ENCODE results near the gene ADAM10.

Gene ADAM10

DNA sequence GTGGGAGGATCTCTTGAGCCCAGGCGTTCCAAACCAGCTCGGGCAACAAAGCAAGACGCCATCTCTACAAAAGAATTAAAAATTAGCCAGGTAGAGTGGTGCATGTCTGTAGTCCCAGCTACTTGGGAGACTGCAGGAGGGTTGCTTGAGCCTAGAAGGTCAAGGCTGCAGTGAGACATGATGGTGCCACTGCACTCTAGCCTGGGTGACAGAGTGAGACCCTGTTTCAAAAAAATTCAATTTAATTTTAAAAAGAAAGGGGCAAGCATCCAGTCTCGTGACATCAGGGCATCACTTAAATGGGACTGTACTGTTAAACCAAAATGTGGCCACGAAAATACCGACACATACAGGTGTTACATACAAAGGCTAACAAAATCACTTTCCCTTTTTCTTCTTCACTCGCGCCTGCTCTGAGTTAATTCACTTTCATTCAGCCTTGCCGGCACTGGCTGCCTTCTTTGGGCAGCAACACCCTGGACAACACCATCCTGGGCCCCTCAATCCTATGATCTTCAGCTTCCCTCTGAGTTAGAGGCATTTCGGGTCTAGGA, 196.1 kb downstream of the ADAM10 start:
- no peak for DNase-seq (ENCODE audit: low read depth in 2 of 2)

DNA sequence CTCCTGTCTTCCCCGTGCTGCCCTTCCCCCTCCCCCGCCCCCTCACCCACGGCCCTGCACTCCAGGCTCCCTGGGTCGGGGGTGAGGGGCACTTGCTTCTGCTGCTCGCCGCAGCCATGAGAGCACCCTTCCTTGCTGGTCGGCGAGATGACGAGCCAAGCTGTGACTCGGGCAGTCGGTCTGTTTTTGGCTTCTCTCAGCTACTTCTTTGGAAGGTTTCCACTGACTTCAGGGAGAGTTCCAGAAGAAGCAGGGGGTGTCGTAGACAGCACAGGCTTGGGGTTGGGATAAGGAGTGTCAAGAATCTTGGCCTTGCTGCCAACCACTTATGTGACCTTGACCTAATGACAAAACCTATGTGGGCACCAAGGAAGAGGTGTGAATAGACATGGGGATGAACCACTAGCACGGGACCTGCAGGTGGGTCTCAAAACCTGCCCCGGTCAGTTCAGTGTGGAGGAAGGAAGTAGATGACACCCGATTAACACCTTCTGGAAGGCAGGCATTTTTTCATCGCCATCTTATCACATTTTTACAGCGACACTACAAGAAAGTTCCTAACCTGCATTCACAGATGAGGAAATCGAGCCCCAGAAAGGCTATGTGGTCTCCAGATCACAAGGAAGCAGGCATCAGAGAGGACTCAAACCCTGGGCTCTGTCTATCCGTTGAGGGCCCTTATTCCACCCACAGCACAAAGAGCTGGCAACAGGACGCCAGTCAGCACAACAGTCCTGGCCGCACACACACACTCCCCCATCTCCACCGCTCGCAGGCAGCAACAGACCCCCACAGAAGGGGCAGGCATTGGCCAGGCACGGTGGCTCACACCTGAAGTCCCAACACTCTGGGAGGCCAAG, 196.8 kb downstream of the ADAM10 start:
- no peak for DNase-seq (ENCODE audit: low read depth in 2 of 2)

DNA sequence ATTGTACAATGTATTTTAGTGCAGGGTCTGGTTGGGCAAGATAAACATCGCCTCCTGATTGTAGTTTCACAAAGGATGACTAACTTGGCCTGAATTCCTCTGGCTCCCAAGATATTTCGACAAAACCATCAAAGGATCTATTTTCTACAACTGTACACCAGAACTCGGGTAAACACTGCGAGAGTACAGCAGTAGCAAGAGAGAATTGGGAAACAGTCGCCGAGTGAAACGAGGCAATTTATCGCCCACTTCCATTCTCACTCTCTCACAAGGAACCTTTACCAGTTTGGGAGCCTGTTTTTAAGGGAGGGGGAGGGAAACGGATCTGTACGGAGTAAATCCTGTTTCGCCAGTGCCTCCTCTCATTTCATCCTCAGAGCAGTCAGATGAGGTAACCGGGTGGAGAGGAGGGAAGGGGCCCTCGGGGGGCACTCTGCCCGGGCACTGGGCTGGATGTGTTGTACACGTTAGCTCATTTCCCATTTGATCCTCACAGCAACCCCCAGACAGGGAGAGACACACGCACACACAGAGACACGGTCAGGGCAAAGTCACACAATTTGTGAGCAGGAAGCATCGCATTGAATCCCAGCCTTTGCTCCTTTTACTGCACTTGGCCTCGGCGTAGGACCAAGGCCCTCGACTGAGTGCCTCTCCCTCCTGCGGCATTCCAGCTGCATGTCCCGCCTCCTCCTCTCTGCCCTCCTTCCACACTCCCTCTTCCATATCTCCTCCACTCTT, 197.6 kb downstream of the ADAM10 start:
- no peak for DNase-seq (ENCODE audit: low read depth in 2 of 2)

DNA sequence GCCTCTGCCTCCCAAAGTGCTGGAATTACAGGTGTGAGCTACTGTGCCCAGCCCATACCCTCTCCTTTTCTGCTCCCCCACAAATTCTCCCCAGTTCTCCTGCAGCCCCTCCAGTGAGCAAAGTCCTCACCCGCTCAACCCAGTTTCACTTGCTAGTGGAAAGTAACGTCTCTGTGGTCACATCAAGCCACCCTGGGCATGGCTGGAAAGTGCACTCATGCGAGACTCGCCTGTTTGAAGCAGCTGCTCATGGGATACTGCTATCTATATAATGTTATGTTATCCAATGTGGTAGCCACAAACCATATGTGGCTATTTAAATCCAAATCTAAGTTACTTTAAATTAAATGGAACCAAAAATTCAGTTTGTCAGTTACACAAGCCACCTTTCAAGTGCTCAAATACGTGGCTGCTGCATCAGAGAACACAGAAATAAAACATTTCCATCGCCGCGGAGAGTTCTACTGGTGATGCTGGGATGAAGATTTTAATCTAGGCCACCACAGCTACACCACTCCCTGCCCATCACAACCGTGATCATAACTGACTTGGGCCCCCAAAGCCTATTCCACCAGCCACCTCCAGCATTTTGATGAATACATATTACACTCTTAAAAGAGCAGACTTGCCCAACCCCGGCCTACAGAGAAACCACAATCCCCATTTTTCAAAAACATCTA, 198.3 kb downstream of the ADAM10 start:
- DNase-seq (ENCODE audit: low read depth in 2 of 2), result no peak

DNA sequence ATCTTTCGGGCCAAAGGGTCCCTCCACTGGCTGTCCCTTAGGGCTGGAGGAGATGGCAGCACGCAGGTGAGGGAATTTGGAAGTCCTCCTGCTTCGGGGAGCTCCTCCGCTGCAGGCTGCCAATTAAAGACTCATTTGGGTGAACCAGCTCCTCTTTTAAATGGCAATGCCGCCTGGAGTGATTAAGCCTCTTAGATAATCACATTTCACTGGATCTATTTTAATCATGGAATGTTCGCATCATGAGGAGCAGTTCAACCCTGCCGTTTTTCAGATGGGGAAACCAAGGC, 199.8 kb downstream of the ADAM10 start:
- no peak for DNase-seq (ENCODE audit: low read depth in 2 of 2)

DNA sequence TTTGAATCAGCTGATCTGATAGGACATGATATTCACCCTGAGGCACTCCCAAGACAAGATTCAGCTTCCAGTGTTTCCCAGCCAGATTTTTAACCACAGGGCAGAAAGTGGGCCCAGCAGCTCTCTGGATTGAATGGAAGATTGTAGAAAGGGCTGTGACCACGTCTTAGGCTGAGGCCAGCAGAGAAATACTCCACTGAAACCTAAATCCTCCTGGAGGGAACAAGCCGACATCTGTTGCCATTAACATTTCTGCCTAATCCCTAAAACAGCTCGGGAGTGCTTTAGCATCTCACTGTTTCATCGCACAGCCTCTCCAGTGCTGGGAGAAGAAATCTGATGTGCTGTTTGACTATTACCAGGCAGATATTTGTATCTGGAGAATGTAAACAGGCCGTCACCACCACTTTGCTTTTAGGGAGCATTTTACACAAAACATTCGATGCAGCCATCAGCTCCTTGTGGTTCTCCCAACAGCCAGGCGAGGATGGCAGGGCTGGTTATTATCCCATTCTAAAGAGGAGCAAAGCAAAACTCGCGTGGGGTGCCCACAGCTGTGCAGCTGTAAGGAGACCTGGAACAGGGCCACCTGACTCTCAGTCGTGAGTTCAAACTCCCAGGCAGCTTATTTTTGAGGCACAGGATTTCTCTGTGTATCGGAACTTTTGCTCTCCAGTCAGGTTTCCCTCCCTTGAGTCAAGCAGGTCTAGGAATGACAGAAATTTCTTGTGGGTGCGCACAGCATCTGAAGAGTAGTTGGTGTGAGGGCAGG, 200.3 kb downstream of the ADAM10 start:
- no peak for DNase-seq (ENCODE audit: low read depth in 2 of 2)

DNA sequence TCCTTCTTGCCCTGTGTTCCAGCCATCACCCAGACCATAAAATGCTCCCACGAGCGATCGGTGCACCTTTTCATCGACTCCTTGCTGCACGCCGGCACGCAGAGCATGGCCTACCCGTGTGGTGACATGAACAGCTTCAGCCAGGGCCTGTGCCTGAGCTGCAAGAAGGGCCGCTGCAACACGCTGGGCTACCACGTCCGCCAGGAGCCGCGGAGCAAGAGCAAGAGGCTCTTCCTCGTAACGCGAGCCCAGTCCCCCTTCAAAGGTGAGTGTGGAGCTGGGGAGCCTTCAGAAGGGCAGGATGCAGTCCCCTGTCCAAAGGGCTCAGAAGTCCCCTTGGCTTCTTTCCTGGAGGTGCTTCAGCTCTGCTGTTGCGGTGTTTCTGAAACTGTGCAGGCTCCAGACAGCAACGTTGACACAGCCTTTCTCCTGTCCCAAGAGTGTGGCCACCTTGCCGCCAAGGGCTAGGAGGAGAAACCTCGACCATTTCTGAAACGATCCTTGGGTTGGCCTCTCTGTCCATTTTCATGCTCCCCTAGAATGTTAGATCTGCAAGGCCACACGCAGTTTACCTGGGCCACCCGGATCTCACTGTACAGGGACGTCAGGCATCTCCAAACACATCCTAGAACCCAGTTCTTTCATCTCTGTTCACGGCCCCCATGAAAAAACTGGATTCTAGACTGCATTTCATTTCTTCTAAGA, 201.0 kb downstream of the ADAM10 start:
- DNase-seq (ENCODE audit: low read depth in 2 of 2), result no peak

DNA sequence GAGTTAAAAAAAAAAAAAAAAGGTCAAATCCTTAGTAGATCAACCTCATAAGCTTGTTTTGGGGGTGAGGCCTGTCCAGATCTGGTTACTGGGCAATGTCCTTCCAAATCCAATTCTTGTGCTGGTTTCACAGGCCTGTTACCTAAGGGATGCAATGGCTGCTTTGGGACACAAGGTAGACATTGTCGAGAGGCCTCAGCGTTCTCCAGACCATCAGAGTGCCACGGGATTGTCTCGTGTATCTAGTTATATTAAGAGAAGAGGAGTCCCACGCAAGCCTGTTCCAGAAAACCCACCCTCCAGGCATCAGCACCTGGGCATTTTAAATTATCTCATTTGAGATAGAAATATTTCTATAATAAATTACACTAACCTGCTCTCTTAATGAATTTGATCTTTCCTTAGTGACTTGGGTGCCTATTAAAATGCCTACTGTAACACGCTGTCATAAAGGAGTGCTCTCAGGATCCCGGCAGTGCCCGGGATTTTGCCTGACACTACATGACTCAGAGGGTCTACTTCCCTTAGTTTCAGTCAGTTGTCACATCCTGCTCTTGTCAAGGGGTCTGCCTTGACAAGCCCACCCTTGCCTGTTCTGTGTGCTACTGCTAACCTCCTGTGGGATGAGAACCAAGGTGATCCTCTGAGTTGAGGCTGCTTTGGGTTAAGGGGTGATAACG, 201.7 kb downstream of the ADAM10 start:
- no peak for DNase-seq (ENCODE audit: low read depth in 2 of 2)

DNA sequence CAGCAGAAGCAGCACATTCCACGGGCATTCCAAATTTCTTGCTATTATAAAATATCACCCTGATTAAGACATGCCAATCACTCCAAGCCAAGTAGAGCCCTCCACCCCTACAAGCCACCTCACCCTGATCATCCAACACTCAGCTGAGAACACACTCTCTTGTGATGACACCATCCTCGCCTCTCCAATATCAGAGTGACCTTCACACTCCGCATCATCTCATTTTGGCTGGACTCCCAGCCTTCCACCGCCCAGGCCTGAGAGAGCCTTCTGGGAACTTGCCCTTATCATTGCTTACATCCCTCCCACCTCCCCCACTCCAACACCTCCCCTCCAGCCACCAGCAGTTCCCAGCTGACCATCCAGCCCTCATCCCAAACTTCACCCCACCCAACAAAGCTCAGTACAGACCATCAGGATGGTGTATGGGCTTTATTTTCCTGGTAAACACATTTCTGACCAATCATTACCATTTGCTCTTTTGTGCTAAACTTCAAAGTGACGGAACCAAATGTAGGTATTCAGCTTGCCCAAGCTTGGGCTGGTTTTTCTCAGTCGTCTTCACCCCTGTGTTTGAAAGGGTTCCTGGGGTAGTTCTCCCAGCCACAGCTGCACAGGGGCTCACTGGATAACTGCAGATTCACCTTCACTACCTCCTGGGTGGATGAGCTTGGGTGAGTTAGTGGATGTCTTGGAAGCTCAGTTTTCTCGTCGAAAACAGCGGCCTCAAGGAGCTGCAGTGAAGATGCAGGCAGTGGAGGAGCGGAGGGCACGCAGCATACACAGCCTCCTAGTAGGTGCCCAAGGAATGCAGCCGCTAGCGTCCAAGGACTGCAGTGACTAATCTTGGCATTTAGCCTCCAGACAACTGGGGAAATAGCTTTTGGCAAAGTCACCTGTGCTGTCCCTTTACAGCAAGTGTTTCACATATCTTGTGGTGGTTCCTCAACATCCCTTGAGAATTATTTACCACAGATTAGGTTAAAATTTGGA, 202.6 kb downstream of the ADAM10 start:
- no peak for DNase-seq (ENCODE audit: low read depth in 2 of 2)

DNA sequence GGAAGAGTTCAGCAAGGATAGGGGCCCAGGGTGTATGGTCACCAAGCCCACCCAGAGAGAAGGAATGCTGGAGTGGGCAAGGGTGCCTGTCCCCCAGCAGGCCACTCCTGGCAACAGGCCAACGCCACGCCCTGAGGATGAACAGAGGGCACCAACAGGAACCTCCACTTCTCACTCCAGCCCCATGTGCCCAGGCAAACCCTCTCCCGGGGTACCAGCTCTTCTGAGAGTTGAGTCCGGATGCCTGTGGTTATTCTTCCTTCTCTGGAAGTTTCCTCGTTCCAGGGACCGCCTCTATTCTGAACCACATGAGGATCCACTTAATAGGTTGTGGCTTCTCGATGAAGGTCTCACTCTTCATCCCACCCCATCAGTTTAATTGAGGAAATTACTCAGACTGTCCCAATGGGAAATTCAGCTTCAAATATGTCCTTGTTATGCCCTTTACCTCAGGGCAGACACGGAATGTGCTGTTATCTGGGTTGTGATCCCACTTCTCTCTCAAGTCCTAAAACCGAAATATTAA, 203.4 kb downstream of the ADAM10 start:
- DNase-seq (ENCODE audit: low read depth in 2 of 2), result no peak

DNA sequence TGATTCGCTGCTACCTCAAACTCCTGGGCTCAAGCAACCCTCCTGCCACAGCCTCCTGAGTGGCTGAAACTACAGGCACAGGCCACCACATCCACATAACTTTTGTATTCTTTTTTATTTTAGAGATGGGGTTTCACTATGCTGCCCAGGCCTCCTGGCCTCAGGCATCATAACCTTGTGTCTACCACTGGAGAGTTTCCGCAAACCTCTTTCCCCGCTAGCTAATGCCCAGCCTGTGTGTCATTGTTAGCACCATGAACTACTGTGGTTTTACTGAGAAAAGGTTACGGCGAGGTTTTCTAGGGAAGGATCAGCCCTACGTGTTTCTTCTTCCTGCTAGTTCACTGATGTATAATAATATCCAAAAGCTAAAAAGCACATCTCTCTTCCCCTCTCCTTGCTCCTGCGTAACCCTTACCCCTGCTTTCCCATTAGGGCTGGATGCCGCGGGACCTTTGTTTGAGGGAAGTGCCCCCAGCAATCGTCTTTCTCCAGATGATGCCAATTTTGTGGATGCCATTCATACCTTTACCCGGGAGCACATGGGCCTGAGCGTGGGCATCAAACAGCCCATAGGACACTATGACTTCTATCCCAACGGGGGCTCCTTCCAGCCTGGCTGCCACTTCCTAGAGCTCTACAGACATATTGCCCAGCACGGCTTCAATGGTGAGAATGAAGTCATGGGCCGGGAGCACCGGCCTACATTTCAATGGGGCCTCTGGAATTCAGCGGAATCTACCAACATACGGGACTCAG, 204.0 kb downstream of the ADAM10 start:
- DNase-seq (ENCODE audit: low read depth in 2 of 2), result peak; percentile 32 to 41

DNA sequence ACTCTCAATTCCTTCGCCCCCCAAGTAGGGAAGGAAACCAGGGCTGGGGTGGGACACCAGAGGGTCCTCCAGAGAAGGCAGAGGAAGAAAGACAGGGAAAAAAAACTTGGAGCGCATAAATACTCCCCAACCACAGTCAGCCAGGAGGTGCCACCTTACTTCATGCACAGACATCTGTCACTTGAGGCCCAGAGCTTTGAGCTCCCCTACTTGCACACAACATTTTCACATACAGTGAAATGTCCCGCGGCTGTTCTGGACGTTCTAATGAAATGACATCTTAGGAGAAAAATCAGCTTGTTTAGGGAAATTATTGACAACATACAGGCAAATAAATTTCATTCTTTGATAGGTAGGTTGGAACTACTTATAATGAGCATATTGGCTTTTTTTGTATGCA, 204.8 kb downstream of the ADAM10 start:
- no peak for DNase-seq (ENCODE audit: low read depth in 2 of 2)

DNA sequence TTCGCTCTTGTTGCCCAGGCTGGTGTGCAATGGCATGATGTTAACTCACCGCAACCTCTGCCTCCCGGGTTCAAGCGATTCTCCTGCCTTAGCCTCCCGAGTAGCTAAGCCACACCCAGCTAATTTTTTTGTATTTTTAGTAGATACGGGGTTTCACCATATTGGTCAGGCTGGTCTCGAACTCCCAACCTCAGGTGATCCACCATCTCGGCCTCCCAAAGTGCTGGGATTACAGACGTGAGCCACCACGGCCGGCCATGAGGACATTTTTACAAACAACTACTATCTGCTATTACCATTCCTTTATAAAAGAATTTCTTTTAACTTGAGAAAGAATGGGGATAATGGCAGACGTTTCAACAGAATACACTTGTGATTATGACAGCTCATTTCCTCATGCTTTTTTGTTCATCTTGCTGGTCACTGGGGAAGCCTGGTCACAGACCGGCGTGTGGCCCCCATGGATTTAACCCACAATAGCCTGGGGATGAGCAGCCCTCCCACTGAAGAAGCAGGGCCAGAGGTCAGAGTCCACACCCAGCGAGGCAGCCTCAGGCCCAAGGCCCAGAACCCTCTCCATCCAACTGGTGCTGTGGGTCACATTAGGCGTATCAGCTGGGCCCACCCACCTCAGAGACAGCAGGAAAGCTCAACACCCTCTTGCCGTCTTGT, 205.7 kb downstream of the ADAM10 start:
- DNase-seq (ENCODE audit: low read depth in 2 of 2), result no peak

DNA sequence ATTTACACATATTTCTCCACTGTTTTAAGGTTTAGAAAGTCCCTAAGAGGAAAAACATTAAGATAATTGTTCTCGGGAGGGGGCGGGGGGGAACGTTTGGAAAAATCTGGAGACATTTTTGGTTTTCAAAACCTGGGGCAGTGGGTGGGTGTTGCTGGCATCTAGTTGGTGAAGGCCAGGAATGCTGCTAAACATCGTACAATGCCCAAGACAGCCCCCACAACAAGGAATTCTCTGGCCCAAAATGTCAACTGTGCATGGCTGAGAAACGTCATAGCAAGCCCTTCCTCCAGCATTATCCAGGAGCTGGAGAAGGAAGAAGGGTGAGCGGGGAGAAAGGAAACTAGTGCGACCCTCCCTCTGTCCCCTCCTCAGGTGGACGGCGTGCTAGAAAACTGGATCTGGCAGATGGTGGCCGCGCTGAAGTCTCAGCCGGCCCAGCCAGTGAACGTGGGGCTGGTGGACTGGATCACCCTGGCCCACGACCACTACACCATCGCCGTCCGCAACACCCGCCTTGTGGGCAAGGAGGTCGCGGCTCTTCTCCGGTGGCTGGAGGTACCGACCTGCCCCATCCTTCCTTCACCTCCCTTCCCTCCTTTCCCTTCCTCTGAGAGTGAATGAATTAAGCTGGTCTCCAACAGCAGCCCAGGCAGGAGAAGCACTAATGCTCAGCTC, 208.0 kb downstream of the ADAM10 start:
- no peak for DNase-seq (ENCODE audit: low read depth in 2 of 2)

DNA sequence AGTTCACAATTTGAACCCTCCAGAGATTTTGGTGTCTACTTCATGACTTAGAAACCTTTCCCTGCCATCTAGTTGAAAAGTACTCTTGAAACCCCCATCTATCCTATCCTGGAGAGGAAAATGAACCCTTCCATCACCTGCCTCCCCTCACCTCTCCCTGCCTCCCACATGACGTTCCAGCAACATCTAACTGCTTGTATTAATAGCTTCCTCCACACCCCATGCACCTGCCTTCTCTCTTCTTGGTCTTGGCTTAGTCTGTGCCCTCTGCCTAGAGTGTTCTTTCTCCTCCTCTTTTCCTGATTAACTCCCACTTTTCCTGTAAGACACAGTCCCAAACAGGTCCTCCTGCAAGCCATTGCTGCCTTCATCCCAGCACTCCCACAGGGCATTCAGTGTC, 210.0 kb downstream of the ADAM10 start:
- DNase-seq (ENCODE audit: low read depth in 2 of 2), result no peak

DNA sequence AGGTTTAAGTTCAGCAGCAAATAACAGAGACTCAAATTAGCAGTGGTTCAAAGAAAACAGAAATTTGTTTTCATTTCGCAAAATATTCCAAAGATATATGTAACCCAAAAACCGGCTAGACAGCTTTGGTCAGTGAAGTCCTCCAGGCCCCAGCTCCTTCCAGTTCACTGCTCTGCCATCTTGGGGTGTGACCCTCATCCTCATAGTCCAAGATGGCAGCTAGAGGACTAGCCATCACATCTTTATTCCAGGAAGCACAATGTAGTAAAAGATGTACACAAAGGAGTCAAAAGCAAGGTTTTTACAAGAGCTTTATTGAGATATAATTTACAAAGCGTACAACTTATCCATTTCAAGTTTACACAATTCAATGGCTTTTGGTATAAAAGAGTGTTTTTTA, 210.6 kb downstream of the ADAM10 start:
- no peak for DNase-seq (ENCODE audit: low read depth in 2 of 2)

All from stimulated activated CD8-positive, alpha-beta memory T cell treated with anti-CD3 and anti-CD28 coated beads, Interleukin-2, amount 100 ng/mL, for 48 hours (primary cell).